IPS-NIHi7 (cell line): Measurements from ENCODE around the gene MRPS24.

Experiments
- DNase-seq: peaks from one replicate; pipeline ENCODE4 v3.0.0; 2012; ENCODE audit warnings: mixed read lengths; ENCODE audit errors: extremely low spot score

Gene MRPS24

GRCh38 chr7:43877968-43878864, 8.9 kb upstream of the MRPS24 start:
- DNase-seq = no peak

GRCh38 chr7:43876976-43877745, 7.8 kb upstream of the MRPS24 start:
- no peak for DNase-seq

- no peak for DNase-seq
These were observed 6.9 kb upstream of the MRPS24 start for GRCh38 chr7:43876241-43876640.

GRCh38 chr7:43873300-43873699, 4.0 kb upstream of the MRPS24 start:
- DNase-seq = no peak

- DNase-seq = no peak
These were observed 3.2 kb upstream of the MRPS24 start for GRCh38 chr7:43872406-43873110.

- DNase-seq = no peak
These were observed 1.7 kb upstream of the MRPS24 start for GRCh38 chr7:43871064-43871463.

GRCh38 chr7:43870316-43870715, 999 bp upstream of the MRPS24 start:
- DNase-seq = no peak

GRCh38 chr7:43869867-43870240, 537 bp upstream of the MRPS24 start:
- no peak for DNase-seq

GRCh38 chr7:43868681-43869005, 674 bp downstream of the MRPS24 start:
- DNase-seq = no peak

- DNase-seq = no peak
These were observed 1.1 kb downstream of the MRPS24 start for GRCh38 chr7:43868181-43868580.

GRCh38 chr7:43865277-43865676, 4.0 kb downstream of the MRPS24 start:
- no peak for DNase-seq

- no peak for DNase-seq
These were observed 5.2 kb downstream of the MRPS24 start for GRCh38 chr7:43864126-43864525.

GRCh38 chr7:43856996-43857395, 12.3 kb downstream of the MRPS24 start:
- no peak for DNase-seq

- DNase-seq = no peak
These were observed 13.0 kb downstream of the MRPS24 start for GRCh38 chr7:43856316-43856715.

GRCh38 chr7:43855176-43855575, 14.1 kb downstream of the MRPS24 start:
- DNase-seq = no peak

GRCh38 chr7:43851805-43852204, 17.5 kb downstream of the MRPS24 start:
- no peak for DNase-seq

- no peak for DNase-seq
These were observed 18.8 kb downstream of the MRPS24 start for GRCh38 chr7:43850348-43851116.

- DNase-seq = no peak
These were observed 20.3 kb downstream of the MRPS24 start for GRCh38 chr7:43849047-43849446.

GRCh38 chr7:43847496-43847895, 21.8 kb downstream of the MRPS24 start:
- DNase-seq = no peak

- no peak for DNase-seq
These were observed 24.7 kb downstream of the MRPS24 start for GRCh38 chr7:43844662-43845061.

GRCh38 chr7:43844257-43844656, 25.1 kb downstream of the MRPS24 start:
- no peak for DNase-seq

- DNase-seq = no peak
These were observed 26.0 kb downstream of the MRPS24 start for GRCh38 chr7:43843296-43843695.
